Right atrium auricular region (tissue), 2 donors: ENCODE data around the gene SYK. TPM values are rescaled to one million over a fixed set of nuclear protein-coding genes. Genes with fewer than 3 reads are reported as not detected.

Experiments used
- DNase-seq: peaks from one replicate; pipeline ENCODE4 v3.0.0-alpha.2; 2019; ENCODE audit warnings: low spot score
- H3K27ac ChIP-seq, 2 donors: fragments of 200-600 bp; sonication (generic); 1 replicate in 1 of 2; 2 replicates in 1 of 2; pipeline ENCODE4 v1.5.1; 2016 to 2019
- H3K27me3 ChIP-seq, 2 donors: fragments of 200-600 bp; sonication (generic); one replicate each; pipeline versions ENCODE4 v1.5.1 to v1.6.0; 2017 to 2019
- H3K36me3 ChIP-seq: fragments of 200-600 bp; sonication (generic); one replicate; pipeline ENCODE4 v1.5.1; 2016
- H3K4me1 ChIP-seq, 2 donors: fragments of 200-600 bp; sonication (generic); one replicate each; pipeline versions ENCODE4 v1.5.1 to v1.6.0; 2017 to 2019
- H3K4me3 ChIP-seq, 2 donors: fragments of 200-600 bp; sonication (generic); 1 replicate in 1 of 2; 2 replicates in 1 of 2; pipeline ENCODE4 v1.5.1; 2017 to 2019; ENCODE audit warnings: mild to moderate bottlenecking in 1 of 2, moderate library complexity in 1 of 2
- H3K9me3 ChIP-seq, 2 donors: fragments of 200-600 bp; sonication (generic); one replicate each; pipeline ENCODE4 v1.5.1; 2019
- total RNA-seq, 2 donors: library from RNA; depleted of rRNA; stranded (reverse); fragments of >200 nt; gene quantifications; one replicate each; pipeline ENCODE4 v1.1.0, GENCODE V29; 2016
- TF ChIP-seq, protein P1 (sequence below), 2 donors: fragments of 200-600 bp; sonication (generic); IDR thresholded peaks; one replicate each; pipeline ENCODE4 v1.5.1; 2019; ENCODE audit warnings: antibody characterized with exemption in 2 of 2

SYK gene
- total RNA-seq, 2 donors from 2014 or later = 3.4 to 6.3 TPM

DNA sequence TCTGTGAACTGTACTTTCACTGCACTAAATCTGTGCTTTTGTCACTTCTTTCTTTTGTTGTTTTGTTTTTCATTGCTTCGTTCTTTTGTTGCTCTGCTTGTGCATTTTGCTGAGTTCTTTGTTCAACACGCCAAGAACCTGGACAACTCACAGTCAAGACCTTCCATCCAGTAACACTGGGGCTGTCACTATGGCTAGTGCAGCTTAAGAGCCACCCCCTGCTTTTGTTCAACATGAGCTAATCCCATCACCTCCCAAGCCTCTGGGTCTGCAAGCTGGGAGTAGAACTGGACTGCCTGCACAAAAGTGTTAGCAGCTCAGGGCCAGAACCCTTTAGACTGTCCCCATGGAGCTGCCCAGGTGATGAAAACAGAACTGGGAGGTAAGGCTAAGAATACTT lies 143.7 kb downstream of the SYK start:
- Histone ChIP-seq H3K27ac (no peak overlapping the region), H3K4me3 (no peak overlapping the region)
- no peak for DNase-seq

DNA sequence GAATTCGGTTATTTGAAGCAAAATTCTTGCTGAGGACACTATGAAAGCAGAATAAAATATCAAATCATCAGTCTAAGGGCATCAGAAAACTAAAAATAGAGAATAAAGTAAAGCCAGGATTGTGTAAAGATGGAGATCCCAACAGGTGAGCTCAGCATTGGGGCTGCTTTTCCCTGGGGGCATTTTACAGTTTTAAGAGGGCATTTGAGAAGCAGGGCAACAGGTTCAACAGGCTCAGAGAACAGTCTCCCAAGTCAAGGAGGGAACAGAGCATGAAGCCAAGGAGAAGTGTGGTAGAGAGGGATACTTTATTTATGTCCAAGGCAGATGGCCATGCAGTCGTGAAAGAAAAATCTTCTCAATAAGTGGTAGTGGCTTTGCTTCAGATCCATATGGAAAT lies 145.4 kb downstream of the SYK start:
- TF ChIP-seq, protein P1, sequence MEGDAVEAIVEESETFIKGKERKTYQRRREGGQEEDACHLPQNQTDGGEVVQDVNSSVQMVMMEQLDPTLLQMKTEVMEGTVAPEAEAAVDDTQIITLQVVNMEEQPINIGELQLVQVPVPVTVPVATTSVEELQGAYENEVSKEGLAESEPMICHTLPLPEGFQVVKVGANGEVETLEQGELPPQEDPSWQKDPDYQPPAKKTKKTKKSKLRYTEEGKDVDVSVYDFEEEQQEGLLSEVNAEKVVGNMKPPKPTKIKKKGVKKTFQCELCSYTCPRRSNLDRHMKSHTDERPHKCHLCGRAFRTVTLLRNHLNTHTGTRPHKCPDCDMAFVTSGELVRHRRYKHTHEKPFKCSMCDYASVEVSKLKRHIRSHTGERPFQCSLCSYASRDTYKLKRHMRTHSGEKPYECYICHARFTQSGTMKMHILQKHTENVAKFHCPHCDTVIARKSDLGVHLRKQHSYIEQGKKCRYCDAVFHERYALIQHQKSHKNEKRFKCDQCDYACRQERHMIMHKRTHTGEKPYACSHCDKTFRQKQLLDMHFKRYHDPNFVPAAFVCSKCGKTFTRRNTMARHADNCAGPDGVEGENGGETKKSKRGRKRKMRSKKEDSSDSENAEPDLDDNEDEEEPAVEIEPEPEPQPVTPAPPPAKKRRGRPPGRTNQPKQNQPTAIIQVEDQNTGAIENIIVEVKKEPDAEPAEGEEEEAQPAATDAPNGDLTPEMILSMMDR (IDR thresholded peaks at IDR 0.05) = no peak
- no peaks in the 10 kb centered on the region for H3K9me3 ChIP-seq
- DNase-seq = no peak
- H3K27ac ChIP-seq = no peak overlapping the region
- no peak overlapping the region for H3K4me3 ChIP-seq
- no peaks in the 10 kb centered on the region for H3K36me3 ChIP-seq
- no peaks in the 10 kb centered on the region for H3K27me3 ChIP-seq
- H3K4me1 ChIP-seq = no peaks in the 10 kb centered on the region

More for the DNA sequence above, 143.7 kb downstream of the SYK start:
- no peaks in the 10 kb centered on the region for H3K27me3 ChIP-seq
- H3K9me3 ChIP-seq = no peaks in the 10 kb centered on the region
- TF ChIP-seq, protein P1 (IDR thresholded peaks at IDR 0.05) = no peak
- no peaks in the 10 kb centered on the region for H3K4me1 ChIP-seq
- H3K36me3 ChIP-seq = no peaks in the 10 kb centered on the region

Other genes with a start within 250 kb of the SYK start
- gene DIRAS2, start 159.0 kb upstream of the SYK start, total RNA-seq = under 1 TPM in 1 of 2 donors, not detected in 1; 0.16 TPM